HS-5 (cell line): Measurements from ENCODE around the gene COG5.
"Not testable (repeated sequence)": the region's sequence is repeated elsewhere in the genome, so short reads cannot be mapped to it uniquely, and the experiment has no call there.

Experiments used
- DNase-seq: peaks from one replicate; pipeline ENCODE4 v3.0.0-alpha.2; 2012; ENCODE audit warnings: low read depth

Gene COG5

DNA sequence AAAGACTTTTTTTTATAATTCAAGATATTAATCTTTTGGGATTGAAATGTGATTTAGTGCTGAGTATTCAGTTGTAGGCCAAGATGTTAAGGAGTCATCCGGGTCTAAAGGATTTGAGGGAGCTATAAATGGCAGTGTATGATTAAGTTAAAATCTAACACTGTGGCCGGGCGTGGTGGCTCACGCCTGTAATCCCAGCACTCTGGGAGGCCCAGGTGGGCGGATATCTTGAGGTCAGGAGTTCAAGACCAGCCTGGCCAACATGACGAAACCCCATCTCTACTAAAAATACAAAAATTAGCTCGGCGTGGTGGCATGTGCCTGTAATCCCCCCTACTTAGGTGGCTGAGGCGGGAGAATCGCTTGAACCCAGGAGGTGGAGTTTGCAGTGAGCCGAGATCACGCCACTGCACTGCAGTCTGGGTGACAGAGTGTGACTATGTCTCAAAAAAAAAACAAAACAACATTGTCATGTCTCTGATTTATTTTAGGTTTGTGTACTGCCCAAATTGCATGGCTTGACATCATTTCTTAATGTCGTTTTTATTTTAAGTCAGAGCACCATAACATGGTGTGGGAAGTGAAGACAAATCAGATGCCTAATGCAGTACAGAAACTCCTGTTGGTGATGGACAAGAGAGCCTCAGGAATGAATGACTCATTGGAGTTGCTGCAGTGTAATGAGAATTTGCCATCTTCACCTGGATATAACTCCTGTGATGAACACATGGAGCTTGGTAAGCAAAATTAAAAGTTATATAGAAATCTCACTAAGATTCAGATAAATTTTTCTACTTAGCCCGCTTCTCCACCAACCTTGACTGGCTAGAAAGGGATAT, 384.2 kb downstream of the COG5 start:
- DNase-seq: no peak

DNA sequence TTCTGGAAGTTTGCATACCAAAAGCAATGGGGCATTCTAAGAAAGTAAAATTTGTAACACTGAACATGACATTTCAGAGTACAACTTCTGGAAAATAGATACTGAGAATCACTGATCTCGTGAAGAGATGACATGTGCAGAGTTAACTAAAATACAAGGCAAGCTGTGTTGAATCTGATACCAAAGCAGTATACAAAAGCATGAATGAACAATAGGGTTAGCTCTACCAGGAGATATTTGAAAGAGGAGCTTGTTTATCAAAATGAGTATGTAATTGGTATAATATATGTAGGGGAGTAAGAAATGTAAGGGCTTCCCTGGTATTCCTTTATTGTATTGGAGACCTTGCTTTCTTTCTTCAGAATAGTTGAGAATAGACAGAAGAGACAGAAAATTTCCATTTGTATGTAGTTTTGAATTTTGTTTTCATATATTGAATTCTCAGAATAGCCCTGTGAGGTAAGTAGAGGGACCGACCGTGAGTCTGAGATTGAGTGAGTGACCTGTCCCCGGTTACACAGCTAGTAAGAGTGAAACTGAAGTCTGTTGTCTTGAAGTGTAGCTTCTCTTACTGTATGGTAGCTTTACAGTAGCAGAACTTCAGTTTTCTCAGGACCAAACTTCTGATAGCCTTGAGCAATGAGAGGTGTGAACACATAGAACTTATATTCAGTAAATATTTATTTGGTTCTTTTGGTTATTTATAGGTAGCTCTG, 389.9 kb downstream of the COG5 start:
- DNase-seq: no peak

DNA sequence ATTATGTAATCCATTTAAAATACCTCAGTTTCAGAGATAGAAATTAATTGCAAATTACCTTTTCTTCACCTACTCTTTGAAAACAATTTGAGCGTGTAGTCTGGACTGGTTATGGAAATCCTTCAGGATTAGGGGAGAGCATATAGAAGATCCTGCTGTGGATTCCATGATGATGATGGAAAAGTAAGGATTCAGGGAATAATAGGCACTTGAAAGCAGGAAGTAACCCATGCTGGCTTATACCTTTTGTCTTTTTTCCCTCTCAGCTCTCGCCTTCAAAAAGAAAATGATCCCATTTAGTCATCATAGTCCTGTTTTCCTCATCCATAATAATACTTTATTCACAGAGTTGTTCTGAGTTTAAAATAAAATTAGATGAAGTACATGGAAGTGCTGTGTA, 390.5 kb downstream of the COG5 start:
- DNase-seq: no peak

DNA sequence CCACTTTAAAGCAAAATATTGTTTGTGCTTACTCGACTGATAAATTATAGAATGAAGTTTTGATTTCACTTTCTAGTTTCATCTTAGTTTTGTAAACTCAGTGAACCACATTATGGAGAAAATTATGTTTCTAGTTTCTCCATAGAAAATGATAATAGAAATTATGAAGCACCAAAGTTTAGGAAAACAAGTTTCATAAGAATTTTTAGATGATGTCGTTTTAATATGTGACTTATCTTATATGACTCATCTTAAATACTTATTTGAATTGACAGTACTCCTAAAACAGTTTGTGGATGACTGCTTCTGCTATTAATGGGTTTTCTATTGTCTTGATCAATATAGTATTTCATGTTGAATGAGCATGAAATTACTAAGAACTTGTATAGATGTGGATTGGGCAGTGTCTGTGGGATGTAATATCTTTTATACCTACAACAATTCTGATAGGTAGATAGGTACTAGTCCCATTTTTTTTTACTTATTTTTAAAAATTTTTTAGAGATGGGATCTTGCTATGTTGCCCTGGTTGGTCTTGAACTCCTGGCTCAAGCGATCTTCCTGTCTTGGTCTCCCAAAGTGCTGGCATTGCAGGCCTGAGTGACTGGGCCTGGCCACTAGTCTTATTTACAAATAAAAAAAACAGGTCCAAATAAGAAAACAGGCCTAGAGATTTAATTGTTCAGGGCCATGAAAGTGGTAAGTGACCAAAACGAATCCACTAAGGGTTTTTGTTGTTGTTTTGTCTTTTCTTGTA, 391.3 kb downstream of the COG5 start:
- no peak for DNase-seq

GRCh38 chr7:107171496-107171895, 392.2 kb downstream of the COG5 start:
- DNase-seq: no peak

GRCh38 chr7:107170051-107170915, 393.4 kb downstream of the COG5 start:
- no peak for DNase-seq

DNA sequence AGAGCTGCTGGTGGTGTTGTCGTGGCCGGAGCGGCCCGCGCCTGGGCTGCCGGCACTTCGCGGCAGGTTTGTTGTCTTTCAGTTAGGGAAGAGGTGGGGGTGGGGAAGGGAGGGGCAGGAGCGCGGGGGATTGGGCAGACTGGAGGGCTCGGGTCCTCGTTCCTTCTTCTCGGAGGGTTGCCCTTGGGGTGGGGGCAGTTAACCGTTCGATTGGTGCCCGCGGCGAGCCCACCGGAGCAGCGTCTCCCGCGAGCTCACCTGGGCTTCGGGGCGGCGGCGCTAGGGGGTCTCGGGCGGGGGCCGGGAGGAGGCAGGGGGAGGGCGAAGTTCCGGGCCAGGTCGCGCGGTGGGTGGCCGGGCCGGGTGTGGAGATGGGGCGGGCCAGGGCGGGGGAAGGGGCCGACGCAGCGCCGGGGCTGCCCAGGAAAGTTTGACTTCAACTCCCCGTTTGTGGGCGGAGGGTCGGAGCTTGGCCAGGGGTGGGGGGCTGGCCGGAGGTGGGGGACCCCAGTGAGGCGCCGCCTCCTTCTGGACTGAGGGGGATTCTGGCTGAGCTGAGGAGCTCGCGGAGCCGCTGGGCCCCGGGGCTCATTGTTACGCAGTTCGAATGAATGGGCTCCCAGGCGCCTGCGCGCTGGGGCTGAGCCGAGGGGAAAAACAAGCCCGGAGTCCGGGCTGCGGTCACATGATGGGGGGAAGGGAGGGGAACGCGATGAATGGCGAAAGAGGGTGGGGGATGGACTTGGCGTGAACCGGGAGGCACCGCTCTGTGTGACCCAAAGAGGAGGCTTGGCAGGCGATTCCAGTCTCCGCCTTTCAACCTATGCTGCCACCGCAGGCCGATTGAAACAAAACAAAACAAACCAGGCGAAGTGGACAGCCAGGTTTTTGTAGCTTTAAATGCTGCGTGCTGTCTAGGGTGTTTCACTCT, 394.3 kb downstream of the COG5 start:
- DNase-seq: peak; percentile 74

DNA sequence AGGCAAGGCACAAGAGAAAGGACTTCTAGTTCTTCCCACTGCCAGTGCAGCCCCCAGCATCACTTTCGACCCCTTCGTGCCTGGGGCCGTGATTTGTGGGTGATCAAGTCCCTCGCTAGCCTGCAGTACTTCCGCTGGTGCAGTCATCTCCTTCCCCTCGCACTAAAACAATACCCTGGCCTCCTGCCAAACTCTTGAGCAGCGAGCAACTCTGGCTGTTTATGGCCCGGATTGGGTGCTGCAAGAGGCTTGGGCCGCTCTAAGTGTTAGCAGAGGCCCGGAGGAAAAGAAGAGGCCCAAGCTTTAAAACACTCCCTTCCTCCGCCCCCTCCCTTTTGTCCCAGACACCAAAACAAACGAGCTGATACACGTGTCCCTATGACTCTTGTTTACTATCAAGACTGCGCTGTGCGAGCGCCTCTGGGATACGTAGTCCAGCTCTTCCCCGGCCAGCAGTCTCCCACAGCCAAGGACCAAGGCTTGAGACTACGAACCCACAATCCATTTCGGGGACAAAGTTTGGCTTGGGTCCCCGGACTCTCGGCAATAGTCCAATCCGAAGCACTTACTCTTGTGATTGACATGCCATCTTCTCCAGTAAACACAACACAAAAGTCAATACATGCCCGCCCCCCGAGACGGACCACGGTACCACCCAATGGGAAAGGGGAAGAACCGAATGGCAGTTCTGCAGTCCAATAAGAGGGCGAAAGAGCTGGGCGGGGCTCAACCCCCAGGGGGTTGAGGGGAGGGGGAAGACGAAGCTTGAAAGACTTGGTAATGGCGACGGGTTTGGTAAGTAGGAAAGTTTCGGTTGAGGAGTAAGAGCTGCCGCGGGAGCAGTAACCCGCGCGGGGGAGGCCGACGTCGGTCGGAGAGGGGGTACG, 395.2 kb downstream of the COG5 start, which contains the start of gene HBP1:
HBP1 (plus strand) TSS at position 771 of the 887 bp plus-strand sequence. CDS start 10,891 bp downstream, outside the sequence.
- peak; percentile 99 for DNase-seq

- no peak for DNase-seq
Measured at GRCh38 chr7:107167483-107168232, 396.1 kb downstream of the COG5 start.

DNA sequence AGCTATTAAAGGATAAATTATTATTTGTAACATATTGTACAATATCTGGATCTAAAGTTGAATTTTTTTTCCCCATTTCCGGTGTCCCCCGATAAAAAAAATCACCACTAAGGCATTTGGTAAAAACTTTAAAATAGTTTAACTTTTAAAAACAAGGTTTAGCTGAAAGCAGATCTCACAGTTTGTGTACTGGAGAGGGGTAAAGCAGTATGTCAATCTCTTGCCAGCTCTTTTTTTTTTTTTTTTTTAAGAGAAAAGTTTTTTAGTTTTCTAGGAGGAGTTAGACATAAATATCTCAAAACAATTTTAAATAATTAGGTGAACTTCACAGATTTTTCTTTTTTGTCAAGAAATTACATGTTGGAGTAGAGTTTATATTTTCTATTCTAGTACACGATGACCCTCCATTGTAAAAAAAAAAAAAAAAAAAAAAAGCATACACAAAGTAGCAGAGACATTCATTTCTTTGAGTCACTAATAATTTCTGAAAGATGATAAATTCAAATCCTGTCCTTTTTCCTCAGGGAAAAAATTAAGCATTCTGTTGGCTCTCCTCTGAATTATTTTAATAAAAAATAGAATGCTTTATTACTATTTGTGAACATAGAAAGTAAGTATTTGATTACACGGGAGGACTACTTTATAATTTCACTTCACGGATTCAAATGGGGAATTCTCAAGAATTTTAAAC, 396.8 kb downstream of the COG5 start:
- no peak for DNase-seq

- no peak for DNase-seq
Measured at GRCh38 chr7:107165341-107165740, 398.4 kb downstream of the COG5 start.

GRCh38 chr7:107164092-107164491, 399.6 kb downstream of the COG5 start:
- DNase-seq: no peak

GRCh38 chr7:107162475-107162874, 401.2 kb downstream of the COG5 start:
- DNase-seq: no peak

- no peak for DNase-seq
Measured at GRCh38 chr7:107161415-107161814, 402.3 kb downstream of the COG5 start.

DNA sequence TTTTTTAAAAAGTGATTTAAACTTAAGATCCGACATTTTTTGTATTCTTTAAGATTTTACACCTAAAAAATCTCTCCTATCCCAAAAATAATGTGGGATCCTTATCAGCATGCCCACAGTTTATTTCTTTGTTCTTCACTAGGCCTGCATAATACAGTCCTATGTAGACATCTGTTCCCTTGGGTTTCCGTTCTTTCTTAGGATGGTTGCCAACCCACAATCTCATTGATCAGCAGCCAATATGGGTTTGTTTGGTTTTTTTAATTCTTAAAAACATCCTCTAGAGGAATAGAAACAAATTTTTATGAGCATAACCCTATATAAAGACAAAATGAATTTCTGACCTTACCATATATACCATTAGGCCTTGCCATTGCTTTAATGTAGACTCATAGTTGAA, 403.3 kb downstream of the COG5 start:
- no peak for DNase-seq

- DNase-seq: no peak
Measured at GRCh38 chr7:107158028-107158427, 405.7 kb downstream of the COG5 start.

- no peak for DNase-seq
Measured at GRCh38 chr7:107157091-107157490, 406.6 kb downstream of the COG5 start.

- DNase-seq: not testable (repeated sequence)
Measured at GRCh38 chr7:107155726-107156125, 408.0 kb downstream of the COG5 start.
